Body of pancreas (tissue), 4 donors: ENCODE results near the gene FAM120B. TPM values are rescaled to one million over a fixed set of nuclear protein-coding genes. Genes with fewer than 3 reads are reported as not detected.
A peak's percentile ranks its signal among the peaks of the same experiment; 100 is the strongest.

Source experiments
- ATAC-seq: fragments of 150-250 bp; one replicate; pipeline ENCODE4 v1.9.1; 2016
- DNase-seq, 4 donors: peaks; one replicate each; pipeline ENCODE4 v3.0.0-alpha.2; 2019
- H3K27ac ChIP-seq, 4 donors: fragments of 200-600 bp; sonication (generic); 1 replicate in 3 of 4; 2 replicates in 1 of 4; pipeline versions ENCODE4 v1.5.1 to v1.6.1; 2016 to 2019; ENCODE audit warnings: mild to moderate bottlenecking in 1 of 4, mixed read lengths in 1 of 4, moderate library complexity in 1 of 4
- H3K27me3 ChIP-seq, 2 donors: fragments of 200-600 bp; sonication (generic); one replicate each; pipeline ENCODE4 v1.6.0; 2016; ENCODE audit warnings: mild to moderate bottlenecking in 1 of 2
- H3K36me3 ChIP-seq, 2 donors: fragments of 200-600 bp; sonication (generic); replicated peaks in 1 of 2; 2 replicates each; pipeline ENCODE4 v1.5.1; 2016; ENCODE audit warnings: low read depth in 2 of 2; ENCODE audit not compliant: insufficient read depth in 1 of 2
- H3K4me1 ChIP-seq: fragments of 200-600 bp; sonication (generic); one replicate; pipeline ENCODE4 v1.6.0; 2016
- H3K4me3 ChIP-seq, 2 donors: fragments of 200-600 bp; sonication (generic); 1 replicate in 1 of 2; 2 replicates in 1 of 2; pipeline ENCODE4 v1.5.1; 2016 to 2019
- H3K9me3 ChIP-seq, 3 donors: fragments of 200-600 bp; sonication (generic); 1 replicate in 2 of 3; 2 replicates in 1 of 3; pipeline ENCODE4 v1.5.1; 2016
- POLR2A ChIP-seq, 3 donors: fragments of 450-650 bp; IDR thresholded peaks; one replicate each; pipeline ENCODE4 v1.6.1; 2016; ENCODE audit warnings: antibody characterized with exemption in 3 of 3, mild to moderate bottlenecking in 2 of 3
- WGBS, 2 donors: methylation state at CpG; one replicate each; pipeline ENCODE4 v1.1.5; 2017; 5-methylcytosine and 5-hydroxymethylcytosine counted together
- intact Hi-C: fragments of 100-400 bp; cut with DNase I; formaldehyde crosslinking; loops from one replicate; pipeline ENCODE4 v1.15.1; 2023
- total RNA-seq, 2 donors: library from RNA; depleted of rRNA; stranded (reverse); fragments of >200 nt; gene quantifications; one replicate each; pipeline ENCODE4 v1.1.0, GENCODE V29; 2016
- TF ChIP-seq, protein P1 (sequence below), 7 experiments: fragments of 450-650 bp in 4 of 7; fragments of 200-600 bp in 3 of 7; sonication (generic) in 3 of 7; IDR thresholded peaks; one replicate each; pipeline ENCODE4 v1.5.1; 2016 to 2019; ENCODE audit warnings: antibody characterized with exemption in 7 of 7

The FAM120B gene
- total RNA-seq, 2 donors from 2014 or later: 15.6 to 29.0 TPM

- H3K36me3 ChIP-seq: no peaks in the 10 kb centered on the region
- H3K9me3 ChIP-seq: no peaks in the 10 kb centered on the region
- H3K4me3 ChIP-seq: no peak overlapping the region
- H3K4me1 ChIP-seq: no peaks in the 10 kb centered on the region
- DNase-seq (peak in 1 of 4 donors; percentile 39), ATAC-seq (peak; percentile 59)
- TF ChIP-seq POLR2A (IDR thresholded peaks at IDR 0.05): peak in 1 of 3 donors; percentile 28
- TF ChIP-seq, protein P1, sequence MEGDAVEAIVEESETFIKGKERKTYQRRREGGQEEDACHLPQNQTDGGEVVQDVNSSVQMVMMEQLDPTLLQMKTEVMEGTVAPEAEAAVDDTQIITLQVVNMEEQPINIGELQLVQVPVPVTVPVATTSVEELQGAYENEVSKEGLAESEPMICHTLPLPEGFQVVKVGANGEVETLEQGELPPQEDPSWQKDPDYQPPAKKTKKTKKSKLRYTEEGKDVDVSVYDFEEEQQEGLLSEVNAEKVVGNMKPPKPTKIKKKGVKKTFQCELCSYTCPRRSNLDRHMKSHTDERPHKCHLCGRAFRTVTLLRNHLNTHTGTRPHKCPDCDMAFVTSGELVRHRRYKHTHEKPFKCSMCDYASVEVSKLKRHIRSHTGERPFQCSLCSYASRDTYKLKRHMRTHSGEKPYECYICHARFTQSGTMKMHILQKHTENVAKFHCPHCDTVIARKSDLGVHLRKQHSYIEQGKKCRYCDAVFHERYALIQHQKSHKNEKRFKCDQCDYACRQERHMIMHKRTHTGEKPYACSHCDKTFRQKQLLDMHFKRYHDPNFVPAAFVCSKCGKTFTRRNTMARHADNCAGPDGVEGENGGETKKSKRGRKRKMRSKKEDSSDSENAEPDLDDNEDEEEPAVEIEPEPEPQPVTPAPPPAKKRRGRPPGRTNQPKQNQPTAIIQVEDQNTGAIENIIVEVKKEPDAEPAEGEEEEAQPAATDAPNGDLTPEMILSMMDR (IDR thresholded peaks at IDR 0.05): no peak
- no peaks in the 10 kb centered on the region for H3K27me3 ChIP-seq
- no peak overlapping the region for H3K27ac ChIP-seq
- intact Hi-C loops: no loop called here
- WGBS, 2 donors: 80 to 86% methylated on average over 58 to 65 of the region's 70 CpGs
Observed at GRCh38 chr6:170420791-170421776, 114.5 kb downstream of the FAM120B start.

DNA sequence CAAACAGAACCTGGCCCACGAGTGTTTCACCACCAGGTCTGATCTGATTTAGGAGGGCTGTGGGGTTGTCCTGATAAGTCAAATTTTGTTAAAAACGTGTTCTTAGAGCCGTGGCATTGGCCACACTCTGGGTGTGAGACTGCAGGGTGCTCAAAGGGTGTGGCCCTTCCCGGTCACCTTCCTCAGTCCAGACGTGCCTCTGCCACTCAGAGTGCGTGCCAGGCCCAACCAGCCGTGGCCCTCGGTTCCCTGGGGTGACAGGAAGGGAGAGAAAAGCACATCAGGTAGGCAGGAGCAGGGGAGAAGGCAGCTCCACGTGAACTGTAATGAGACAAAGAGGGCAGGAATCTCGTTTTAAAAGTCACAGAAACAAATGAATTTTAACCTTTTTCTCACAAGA lies 115.4 kb downstream of the FAM120B start:
- Histone ChIP-seq H3K36me3 (no peaks in the 10 kb centered on the region), H3K27me3 (no peaks in the 10 kb centered on the region), H3K27ac (no peak overlapping the region), H3K4me1 (no peaks in the 10 kb centered on the region), H3K9me3 (no peaks in the 10 kb centered on the region), H3K4me3 (no peak overlapping the region)
- WGBS, 2 donors: 59 to 64% methylated on average over 10 of the region's 10 CpGs
- intact Hi-C loops: no loop called here
- no peak for TF ChIP-seq POLR2A (IDR thresholded peaks at IDR 0.05)
- TF ChIP-seq, protein P1 (IDR thresholded peaks at IDR 0.05): no peak
- DNase-seq (no peak), ATAC-seq (no peak)

- H3K4me1 ChIP-seq: no peaks in the 10 kb centered on the region
- no peaks in the 10 kb centered on the region for H3K36me3 ChIP-seq
- WGBS, 2 donors: 49 to 76% methylated on average over 28 to 29 of the region's 29 CpGs
- H3K4me3 ChIP-seq: no peak overlapping the region
- H3K27ac ChIP-seq: no peak overlapping the region
- intact Hi-C loops: no loop called here
- DNase-seq: no peak
- H3K27me3 ChIP-seq: no peaks in the 10 kb centered on the region
- no peak for ATAC-seq
- TF ChIP-seq, protein P1 (IDR thresholded peaks at IDR 0.05): no peak
- no peak for TF ChIP-seq POLR2A (IDR thresholded peaks at IDR 0.05)
- H3K9me3 ChIP-seq: no peaks in the 10 kb centered on the region
Observed at GRCh38 chr6:170423030-170423429, 116.5 kb downstream of the FAM120B start.

DNA sequence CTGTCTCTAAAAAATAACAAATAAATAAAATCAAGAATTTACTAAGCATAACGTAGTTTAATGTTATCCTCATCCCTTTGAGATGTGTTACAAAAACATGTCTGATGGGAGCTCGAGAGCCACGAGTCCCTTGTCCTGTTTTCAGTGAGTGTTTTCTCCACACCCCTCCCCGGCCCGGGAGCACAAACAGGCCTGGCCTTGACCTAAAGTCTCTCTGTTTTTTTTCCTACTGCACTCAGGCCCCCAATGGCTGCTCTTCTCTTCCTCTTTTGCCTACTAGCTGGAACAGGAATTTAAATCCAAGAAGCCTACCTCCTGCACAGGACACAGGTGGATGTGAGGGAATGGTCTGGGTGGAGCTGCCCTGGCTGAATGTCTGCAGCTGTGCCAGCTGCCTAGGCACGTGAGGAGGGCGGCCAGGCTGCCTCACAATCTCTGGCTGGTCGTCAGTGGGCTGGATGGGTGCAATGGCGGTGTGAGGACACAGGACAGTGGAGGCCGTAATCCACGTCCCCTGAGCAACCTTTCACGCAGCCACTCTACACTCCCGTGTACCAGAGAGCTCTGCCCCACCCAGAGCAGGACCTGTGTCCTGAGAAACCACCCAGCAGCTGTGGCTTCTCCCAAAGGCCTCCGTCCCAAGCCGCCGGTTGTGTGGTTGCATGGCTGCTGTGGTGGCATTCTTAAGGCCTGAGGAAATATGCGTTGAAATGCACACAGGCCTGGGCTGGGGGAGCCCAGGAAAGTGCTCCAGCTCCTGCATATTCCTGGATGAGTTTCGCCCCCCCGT lies 117.5 kb downstream of the FAM120B start:
- DNase-seq (no peak), ATAC-seq (no peak)
- Histone ChIP-seq H3K36me3 (no peaks in the 10 kb centered on the region), H3K27me3 (no peaks in the 10 kb centered on the region), H3K4me3 (no peak overlapping the region), H3K4me1 (no peaks in the 10 kb centered on the region), H3K27ac (no peak overlapping the region), H3K9me3 (no peaks in the 10 kb centered on the region)
- intact Hi-C loops: no loop called here
- 59 to 70% methylated on average over 17 to 19 of the region's 19 CpGs for WGBS, 2 donors
- TF ChIP-seq POLR2A (IDR thresholded peaks at IDR 0.05): no peak
- TF ChIP-seq, protein P1 (IDR thresholded peaks at IDR 0.05): no peak
